IgD-negative memory B cell (primary cell): ENCODE data around the gene TTC29. TPM values are rescaled to one million over a fixed set of nuclear protein-coding genes. Genes with fewer than 3 reads are reported as not detected.
"Not testable (repeated sequence)": the region's sequence is repeated elsewhere in the genome, so short reads cannot be mapped to it uniquely, and the experiment has no call there.

Experiments
- H3K27ac Mint-ChIP-seq, 3 donors: one replicate each; pipeline ENCODE4 v1.8.0; 2020 to 2022; ENCODE audit warnings: mild to moderate bottlenecking in 3 of 3, mixed read lengths in 3 of 3, moderate library complexity in 1 of 3
- H3K27me3 Mint-ChIP-seq: one replicate; pipeline ENCODE4 v1.8.0; 2021; ENCODE audit warnings: mixed read lengths
- H3K36me3 Mint-ChIP-seq: one replicate; pipeline ENCODE4 v1.8.0; 2020; ENCODE audit warnings: mild to moderate bottlenecking, mixed read lengths
- H3K4me1 Mint-ChIP-seq, 3 donors: one replicate each; pipeline ENCODE4 v1.8.0; 2020 to 2022; ENCODE audit warnings: mixed read lengths in 3 of 3, mild to moderate bottlenecking in 1 of 3
- H3K4me3 Mint-ChIP-seq, 4 donors: one replicate each; pipeline ENCODE4 v1.8.0; 2020 to 2022; ENCODE audit warnings: mild to moderate bottlenecking in 4 of 4, mixed read lengths in 4 of 4, moderate library complexity in 3 of 4
- H3K9me3 Mint-ChIP-seq, 3 donors: one replicate each; pipeline ENCODE4 v1.8.0; 2020 to 2021; ENCODE audit warnings: mixed read lengths in 3 of 3, mild to moderate bottlenecking in 1 of 3
- polyA plus RNA-seq: library from polyadenylated mRNA; unstranded; fragments of 300-500 nt; fragmentation: Illumina TruSeq; gene quantifications from one replicate; pipeline ENCODE4 v1.2.3, GENCODE V29; 2021

The TTC29 gene
- polyA plus RNA-seq, 1 donor from 2014 or later = not detected

DNA sequence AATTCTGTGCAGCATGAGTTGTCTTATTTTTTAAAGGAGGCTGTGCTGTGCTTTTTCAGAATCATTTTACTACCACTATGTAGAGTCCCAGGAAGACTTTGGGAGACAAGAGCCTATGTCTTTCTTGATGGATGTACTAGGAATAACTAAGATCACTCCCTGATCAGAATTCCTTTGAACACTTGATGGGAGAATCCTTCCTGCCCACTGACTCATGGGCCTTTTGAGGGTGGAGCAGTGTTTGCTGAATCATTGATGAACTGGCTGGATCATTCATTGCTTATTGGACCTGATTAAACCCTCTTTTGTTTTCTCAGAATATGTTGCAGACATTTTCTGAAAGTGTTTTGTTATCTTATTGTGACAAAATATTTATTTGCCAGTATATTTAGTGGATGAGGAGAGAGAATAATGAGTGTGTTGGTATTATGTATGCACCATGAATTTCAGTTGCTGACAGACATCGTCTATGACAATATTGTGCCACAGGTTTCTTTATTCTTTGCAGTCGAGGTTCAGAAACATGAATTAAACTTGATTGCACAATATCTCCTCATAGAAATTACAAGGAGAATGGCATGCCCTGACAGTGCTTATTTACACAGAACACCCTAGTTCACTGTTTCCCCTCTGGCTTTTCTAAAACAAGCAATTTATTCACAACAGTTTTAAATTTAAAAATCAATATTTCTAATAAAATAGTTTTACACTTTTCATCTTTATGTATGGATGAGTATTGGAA lies 270.7 kb downstream of the TTC29 start:
- peaks cover 0 to 2% (median 1%) of the 10 kb centered on the region in 3 donors for H3K9me3 Mint-ChIP-seq
- peaks cover 4% of the 10 kb centered on the region for H3K27me3 Mint-ChIP-seq
- H3K27ac Mint-ChIP-seq = no peak overlapping the region
- no peaks in the 10 kb centered on the region for H3K4me1 Mint-ChIP-seq
- no peak overlapping the region for H3K4me3 Mint-ChIP-seq
- no peaks in the 10 kb centered on the region for H3K36me3 Mint-ChIP-seq

GRCh38 chr4:146663968-146664311 lies 281.7 kb downstream of the TTC29 start:
- H3K27me3 Mint-ChIP-seq, H3K4me3 Mint-ChIP-seq, H3K36me3 Mint-ChIP-seq, H3K4me1 Mint-ChIP-seq, H3K27ac Mint-ChIP-seq, H3K9me3 Mint-ChIP-seq: not testable (repeated sequence)

DNA sequence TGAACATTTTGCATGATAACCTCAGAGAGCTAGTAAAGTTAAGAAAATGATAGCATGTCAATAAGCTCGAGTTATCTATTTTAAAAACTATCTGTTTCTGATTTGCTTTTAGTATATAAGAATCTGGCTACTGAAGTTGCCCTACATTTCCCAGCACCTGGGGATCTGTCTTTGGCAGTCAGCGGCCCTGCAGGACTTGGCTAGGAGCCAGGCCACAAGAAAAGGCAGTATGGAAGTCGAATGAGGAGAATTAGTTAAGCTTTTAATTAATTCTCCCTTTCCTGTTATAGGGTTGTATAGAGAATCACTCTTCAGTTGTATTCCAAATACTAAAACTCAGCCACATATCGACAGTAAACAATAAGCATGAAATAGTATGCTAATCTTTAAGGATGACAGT lies 284.3 kb downstream of the TTC29 start:
- Mint-ChIP-seq H3K9me3 (peaks cover 0 to 2% (median 1%) of the 10 kb centered on the region in 3 donors), H3K36me3 (no peaks in the 10 kb centered on the region), H3K4me3 (no peak overlapping the region), H3K4me1 (peaks cover 0 to 1% (median 0%) of the 10 kb centered on the region in 3 donors), H3K27ac (no peak overlapping the region), H3K27me3 (peaks cover 6% of the 10 kb centered on the region)
